Liver (tissue), 9 donors: ENCODE results near the gene CYSLTR2. TPM values are rescaled to one million over a fixed set of nuclear protein-coding genes. Genes with fewer than 3 reads are reported as not detected.

Source experiments
- DNase-seq: peaks from one replicate; pipeline ENCODE4 v3.0.0-alpha.2; 2017; ENCODE audit warnings: low spot score
- H3K27ac ChIP-seq, 2 donors: one replicate each; pipeline ENCODE4 v1.7.0; 2013; ENCODE audit warnings: inconsistent platforms in 2 of 2, low read length in 2 of 2, control low read depth in 1 of 2, low read depth in 1 of 2, mild to moderate bottlenecking in 1 of 2
- H3K27me3 ChIP-seq, 4 donors: one replicate each; pipeline versions ENCODE4 v1.6.1 to v1.7.0; 2013; ENCODE audit warnings: low read length in 3 of 4, inconsistent platforms in 1 of 4, mild to moderate bottlenecking in 1 of 4, moderate library complexity in 1 of 4; ENCODE audit not compliant: control insufficient read depth in 4 of 4, insufficient read depth in 4 of 4
- H3K36me3 ChIP-seq, 4 donors: one replicate each; pipeline versions ENCODE4 v1.6.1 to v1.7.0; 2013; ENCODE audit warnings: low read length in 3 of 4, mild to moderate bottlenecking in 3 of 4, low read depth in 1 of 4, moderate library complexity in 1 of 4; ENCODE audit not compliant: control insufficient read depth in 4 of 4, insufficient read depth in 3 of 4
- H3K4me1 ChIP-seq, 4 donors: one replicate each; pipeline versions ENCODE4 v1.6.1 to v1.7.0; 2013; ENCODE audit warnings: low read length in 3 of 4, mild to moderate bottlenecking in 3 of 4, moderate library complexity in 1 of 4; ENCODE audit not compliant: control insufficient read depth in 4 of 4, insufficient read depth in 4 of 4
- H3K4me3 ChIP-seq, 3 donors: one replicate each; pipeline versions ENCODE4 v1.6.1 to v1.7.0; 2013; ENCODE audit warnings: low read length in 3 of 3, control low read depth in 1 of 3, low read depth in 1 of 3, mild to moderate bottlenecking in 1 of 3
- H3K9ac ChIP-seq, 2 donors: one replicate each; pipeline ENCODE4 v1.7.0; 2013; ENCODE audit warnings: low read length in 2 of 2, mild to moderate bottlenecking in 2 of 2, moderate library complexity in 2 of 2, control low read depth in 1 of 2, low read depth in 1 of 2
- H3K9me3 ChIP-seq, 4 donors: one replicate each; pipeline versions ENCODE4 v1.6.1 to v1.7.0; 2013; ENCODE audit warnings: low read length in 3 of 4; ENCODE audit not compliant: control insufficient read depth in 4 of 4
- CTCF ChIP-seq: fragments of 150-350 bp; IDR thresholded peaks from 2 replicates; pipeline ENCODE4 v1.5.1; 2017; ENCODE audit warnings: improper control_type of control experiment, low read depth, low read length; ENCODE audit not compliant: missing input control
- EGR1 ChIP-seq, 2 donors: IDR thresholded peaks; 2 replicates each; pipeline ENCODE4 v1.6.1; 2016 to 2018; ENCODE audit warnings: antibody characterized with exemption in 2 of 2, low read depth in 2 of 2
- FOXA2 ChIP-seq: IDR thresholded peaks from 2 replicates; pipeline ENCODE4 v1.6.1; 2016; ENCODE audit warnings: antibody characterized with exemption
- GABPA ChIP-seq, 2 donors: IDR thresholded peaks in 1 of 2; conservative IDR thresholded peaks in 1 of 2; 2 replicates each; pipeline ENCODE4 v1.6.1; 2016; ENCODE audit warnings: antibody characterized with exemption in 2 of 2, mild to moderate bottlenecking in 1 of 2, moderate library complexity in 1 of 2
- HNF4A ChIP-seq, 2 donors: conservative IDR thresholded peaks; 2 replicates each; pipeline ENCODE4 v1.6.1; 2016; ENCODE audit warnings: antibody characterized with exemption in 2 of 2, mild to moderate bottlenecking in 2 of 2
- HNF4G ChIP-seq: IDR thresholded peaks from 2 replicates; pipeline ENCODE4 v1.6.1; 2016; ENCODE audit warnings: antibody characterized with exemption
- JUND ChIP-seq, 2 donors: IDR thresholded peaks; 2 replicates each; pipeline ENCODE4 v1.6.1; 2016; ENCODE audit warnings: antibody characterized with exemption in 2 of 2
- MAX ChIP-seq: IDR thresholded peaks from 2 replicates; pipeline ENCODE4 v1.6.1; 2016; ENCODE audit warnings: antibody characterized with exemption
- NR2F2 ChIP-seq: IDR thresholded peaks from 2 replicates; pipeline ENCODE4 v1.6.1; 2016; ENCODE audit warnings: antibody characterized with exemption
- RAD21 ChIP-seq, 2 donors: IDR thresholded peaks; 2 replicates each; pipeline ENCODE4 v1.6.1; 2016; ENCODE audit warnings: antibody characterized with exemption in 2 of 2, mild to moderate bottlenecking in 2 of 2
- REST ChIP-seq: IDR thresholded peaks from 2 replicates; pipeline ENCODE4 v1.6.1; 2016; ENCODE audit warnings: antibody characterized with exemption, mild to moderate bottlenecking
- RXRA ChIP-seq, 2 donors: IDR thresholded peaks; 2 replicates each; pipeline ENCODE4 v1.6.1; 2017 to 2018; ENCODE audit warnings: antibody characterized with exemption in 2 of 2, mild to moderate bottlenecking in 1 of 2
- SP1 ChIP-seq: IDR thresholded peaks from 2 replicates; pipeline ENCODE4 v1.6.1; 2018; ENCODE audit warnings: antibody characterized with exemption, mild to moderate bottlenecking
- TAF1 ChIP-seq: conservative IDR thresholded peaks from 2 replicates; pipeline ENCODE4 v1.6.1; 2016; ENCODE audit warnings: antibody characterized with exemption, mild to moderate bottlenecking
- YY1 ChIP-seq: IDR thresholded peaks from 2 replicates; pipeline ENCODE4 v1.6.1; 2016; ENCODE audit warnings: antibody characterized with exemption, mild to moderate bottlenecking
- ZBTB33 ChIP-seq: IDR thresholded peaks from 2 replicates; pipeline ENCODE4 v1.6.1; 2016; ENCODE audit warnings: antibody characterized with exemption
- polyA plus RNA-seq, 2 donors: library from polyadenylated mRNA; stranded (reverse) in 1 of 2; unstranded in 1 of 2; fragments of 200-250 nt in 1 of 2; fragments of >200 nt in 1 of 2; fragmentation: Nextera tagmentation in 1 of 2; extraction: Ambion mirVana in 1 of 2; gene quantifications; one replicate each; pipeline versions ENCODE4 v1.2.1 to v1.2.3, GENCODE V29; 2013 to 2015
- total RNA-seq, 2 donors: library from RNA; depleted of rRNA; stranded (reverse); fragments of >200 nt; gene quantifications; one replicate each; pipeline ENCODE4 v1.2.3, GENCODE V29; 2014
- donor health status: healthy.
- donor health status: healthy.
- donor health status: healthy.
- donor health status: healthy.
- donor health status: healthy.

CYSLTR2 gene
- total and polyA plus RNA-seq, 4 donors, result 0.07 to 0.37 (median 0.15) TPM

- TF ChIP-seq JUND (IDR thresholded peaks at IDR 0.05), result no peak
- Histone ChIP-seq H3K27me3 (no peaks in the 10 kb centered on the region), H3K36me3 (no peaks in the 10 kb centered on the region), H3K4me3 (no peak overlapping the region), H3K27ac (no peak overlapping the region), H3K9ac (no peak overlapping the region), H3K9me3 (peaks cover 0 to 3% (median 0%) of the 10 kb centered on the region in 4 donors), H3K4me1 (no peaks in the 10 kb centered on the region)
- DNase-seq, result no peak
Measured at GRCh38 chr13:48634636-48635035, 19.1 kb upstream of the CYSLTR2 start.

- peaks cover 0 to 3% (median 0%) of the 10 kb centered on the region in 4 donors for H3K9me3 ChIP-seq
- H3K9ac ChIP-seq, result no peak overlapping the region
- H3K36me3 ChIP-seq, result no peaks in the 10 kb centered on the region
- H3K4me1 ChIP-seq, result no peaks in the 10 kb centered on the region
- no peak overlapping the region for H3K4me3 ChIP-seq
- no peak for DNase-seq
- H3K27me3 ChIP-seq, result no peaks in the 10 kb centered on the region
- H3K27ac ChIP-seq, result no peak overlapping the region
- TF ChIP-seq ZBTB33 (no peak), HNF4G (no peak), NR2F2 (no peak), EGR1 (IDR thresholded peaks at IDR 0.05; ENCODE audit: low read depth in 2 of 2) (no peak)
Measured at GRCh38 chr13:48635478-48635877, 18.3 kb upstream of the CYSLTR2 start.

- H3K4me1 ChIP-seq, result no peaks in the 10 kb centered on the region
- no peak for DNase-seq
- H3K27me3 ChIP-seq, result no peaks in the 10 kb centered on the region
- no peak overlapping the region for H3K4me3 ChIP-seq
- H3K9ac ChIP-seq, result no peak overlapping the region
- TF ChIP-seq MAX, result no peak
- no peak for TF ChIP-seq RAD21 (IDR thresholded peaks at IDR 0.05)
- no peak for TF ChIP-seq GABPA (IDR thresholded peaks at IDR 0.05 in 1 of 2, conservative IDR thresholded peaks at IDR 0.05 in 1 of 2)
- no peak for TF ChIP-seq JUND (IDR thresholded peaks at IDR 0.05)
- no peak for TF ChIP-seq TAF1
- TF ChIP-seq NR2F2, result no peak
- TF ChIP-seq HNF4G, result no peak
- TF ChIP-seq CTCF, result no peak
- no peak for TF ChIP-seq YY1
- TF ChIP-seq FOXA2, result no peak
- TF ChIP-seq REST, result no peak
- TF ChIP-seq RXRA (IDR thresholded peaks at IDR 0.05), result no peak
- no peak for TF ChIP-seq SP1
- no peak for TF ChIP-seq HNF4A (conservative IDR thresholded peaks at IDR 0.05)
- H3K36me3 ChIP-seq, result no peaks in the 10 kb centered on the region
- H3K27ac ChIP-seq, result no peak overlapping the region
- H3K9me3 ChIP-seq, result peaks cover 0 to 3% (median 0%) of the 10 kb centered on the region in 4 donors
Measured at GRCh38 chr13:48636550-48636949, 17.2 kb upstream of the CYSLTR2 start.
